Mesodermal cell (in vitro differentiated cells): ENCODE measurements around the gene OLA1.

ENCODE experiments used
- H3K27ac ChIP-seq: 2 replicates; pipeline ENCODE4 v1.7.0; 2013; ENCODE audit warnings: mild to moderate bottlenecking, low read depth, low read length, moderate library complexity; ENCODE audit not compliant: severe bottlenecking
- H3K36me3 ChIP-seq: 2 replicates; pipeline ENCODE4 v1.7.1; 2013; ENCODE audit warnings: mild to moderate bottlenecking, low read length, moderate library complexity; ENCODE audit not compliant: control insufficient read depth, insufficient read depth
- H3K4me1 ChIP-seq: one replicate; pipeline ENCODE4 v1.7.1; 2013; ENCODE audit warnings: mild to moderate bottlenecking, low read length; ENCODE audit not compliant: insufficient read depth, control insufficient read depth, poor library complexity, severe bottlenecking
- H3K4me3 ChIP-seq: 2 replicates; pipeline ENCODE4 v1.7.0; 2013; ENCODE audit warnings: low read length, control low read depth, mild to moderate bottlenecking; ENCODE audit not compliant: insufficient read depth, poor library complexity, severe bottlenecking; ENCODE audit errors: extremely low read depth
- H3K9me3 ChIP-seq: 2 replicates; pipeline ENCODE4 v1.7.1; 2013; ENCODE audit warnings: mild to moderate bottlenecking, low read length, moderate library complexity; ENCODE audit not compliant: control insufficient read depth
- WGBS, 2 experiments: methylation state at CpG; one replicate each; pipeline ENCODE4 v1.1.5; 2013; ENCODE audit warnings: missing lambda C conversion rate in 2 of 2; ENCODE audit not compliant: insufficient coverage in 2 of 2; 5-methylcytosine and 5-hydroxymethylcytosine counted together

OLA1 gene

GRCh38 chr2:174205562-174205961 lies 42.8 kb downstream of the OLA1 start:
- H3K4me1 ChIP-seq, result peaks cover 7% of the 10 kb centered on the region
- H3K4me3 ChIP-seq, result no peak overlapping the region
- H3K27ac ChIP-seq, result no peak overlapping the region
- whole genome bisulfite sequencing, 2 experiments, result 90 to 94% methylated on average over 2 of the region's 2 CpGs
- H3K36me3 ChIP-seq, result no peaks in the 10 kb centered on the region
- no peaks in the 10 kb centered on the region for H3K9me3 ChIP-seq

GRCh38 chr2:174202188-174202587 lies 46.1 kb downstream of the OLA1 start:
- Histone ChIP-seq H3K27ac (no peak overlapping the region), H3K36me3 (no peaks in the 10 kb centered on the region), H3K4me1 (peaks cover 7% of the 10 kb centered on the region), H3K4me3 (no peak overlapping the region), H3K9me3 (no peaks in the 10 kb centered on the region)
- 100% methylated on average over 1 of the region's 4 CpGs; no CpG with 5 or more reads in 1 of the 2 experiments for WGBS, 2 experiments

- no peak overlapping the region for H3K4me3 ChIP-seq
- H3K27ac ChIP-seq, result no peak overlapping the region
- no peaks in the 10 kb centered on the region for H3K9me3 ChIP-seq
- H3K36me3 ChIP-seq, result no peaks in the 10 kb centered on the region
- WGBS, 2 experiments, result no CpG with 5 or more reads among the region's 2 CpGs
- no peaks in the 10 kb centered on the region for H3K4me1 ChIP-seq
Observed at GRCh38 chr2:174198846-174199564, 49.3 kb downstream of the OLA1 start.

- Histone ChIP-seq H3K9me3 (no peaks in the 10 kb centered on the region), H3K4me3 (no peak overlapping the region), H3K36me3 (no peaks in the 10 kb centered on the region), H3K27ac (no peak overlapping the region), H3K4me1 (no peaks in the 10 kb centered on the region)
Observed at GRCh38 chr2:174195253-174195652, 53.1 kb downstream of the OLA1 start.

- 100% methylated on average over 3 of the region's 4 CpGs; no CpG with 5 or more reads in 1 of the 2 experiments for WGBS, 2 experiments
Observed at GRCh38 chr2:174193737-174194136, 54.6 kb downstream of the OLA1 start.

GRCh38 chr2:174192664-174193063 lies 55.7 kb downstream of the OLA1 start:
- Histone ChIP-seq H3K27ac (no peak overlapping the region), H3K9me3 (no peaks in the 10 kb centered on the region), H3K4me3 (no peak overlapping the region), H3K4me1 (no peaks in the 10 kb centered on the region), H3K36me3 (no peaks in the 10 kb centered on the region)
- 40 to 44% methylated on average over 1 of the region's 4 CpGs for WGBS, 2 experiments

More at GRCh38 chr2:174193737-174194136, 54.6 kb downstream of the OLA1 start:
- Histone ChIP-seq H3K4me1 (no peaks in the 10 kb centered on the region), H3K9me3 (no peaks in the 10 kb centered on the region), H3K36me3 (no peaks in the 10 kb centered on the region), H3K27ac (no peak overlapping the region), H3K4me3 (no peak overlapping the region)

- H3K9me3 ChIP-seq, result no peaks in the 10 kb centered on the region
- H3K4me3 ChIP-seq, result no peak overlapping the region
- H3K4me1 ChIP-seq, result no peaks in the 10 kb centered on the region
- WGBS, 2 experiments, result 94 to 96% methylated on average over 2 of the region's 6 CpGs
- no peaks in the 10 kb centered on the region for H3K36me3 ChIP-seq
- no peak overlapping the region for H3K27ac ChIP-seq
Observed at GRCh38 chr2:174191342-174192074, 56.8 kb downstream of the OLA1 start.

- Histone ChIP-seq H3K36me3 (no peaks in the 10 kb centered on the region), H3K9me3 (no peaks in the 10 kb centered on the region), H3K4me1 (peaks cover 8% of the 10 kb centered on the region), H3K4me3 (no peak overlapping the region), H3K27ac (no peak overlapping the region)
- 70 to 89% methylated on average over 1 of the region's 1 CpG for WGBS, 2 experiments
Observed at GRCh38 chr2:174184915-174185314, 63.4 kb downstream of the OLA1 start.

- H3K36me3 ChIP-seq, result no peaks in the 10 kb centered on the region
- H3K4me3 ChIP-seq, result no peak overlapping the region
- peaks cover 8% of the 10 kb centered on the region for H3K4me1 ChIP-seq
- H3K9me3 ChIP-seq, result no peaks in the 10 kb centered on the region
- no peak overlapping the region for H3K27ac ChIP-seq
- WGBS, 2 experiments, result 100% methylated on average over 1 of the region's 2 CpGs
Observed at GRCh38 chr2:174184504-174184903, 63.8 kb downstream of the OLA1 start.

- 91 to 100% methylated on average over 1 of the region's 1 CpG for WGBS, 2 experiments
- Histone ChIP-seq H3K27ac (no peak overlapping the region), H3K4me1 (peaks cover 8% of the 10 kb centered on the region), H3K36me3 (no peaks in the 10 kb centered on the region), H3K9me3 (no peaks in the 10 kb centered on the region), H3K4me3 (no peak overlapping the region)
Observed at GRCh38 chr2:174183076-174183475, 65.3 kb downstream of the OLA1 start.

GRCh38 chr2:174181368-174181767 lies 67.0 kb downstream of the OLA1 start:
- no peaks in the 10 kb centered on the region for H3K36me3 ChIP-seq
- H3K9me3 ChIP-seq, result no peaks in the 10 kb centered on the region
- H3K4me3 ChIP-seq, result no peak overlapping the region
- no peak overlapping the region for H3K27ac ChIP-seq
- WGBS, 2 experiments, result 85 to 95% methylated on average over 4 to 5 of the region's 5 CpGs
- H3K4me1 ChIP-seq, result peaks cover 8% of the 10 kb centered on the region
